ENCODE measurements around the gene MX1. TPM values are rescaled to one million over a fixed set of nuclear protein-coding genes. Genes with fewer than 3 reads are reported as not detected.
A peak's percentile ranks its signal among the peaks of the same experiment; 100 is the strongest.
"Not testable (repeated sequence)": the region's sequence is repeated elsewhere in the genome, so short reads cannot be mapped to it uniquely, and the experiment has no call there.

Gene MX1
- total RNA-seq, 1 donor from 2014 or later, result 42.4 TPM

DNA sequence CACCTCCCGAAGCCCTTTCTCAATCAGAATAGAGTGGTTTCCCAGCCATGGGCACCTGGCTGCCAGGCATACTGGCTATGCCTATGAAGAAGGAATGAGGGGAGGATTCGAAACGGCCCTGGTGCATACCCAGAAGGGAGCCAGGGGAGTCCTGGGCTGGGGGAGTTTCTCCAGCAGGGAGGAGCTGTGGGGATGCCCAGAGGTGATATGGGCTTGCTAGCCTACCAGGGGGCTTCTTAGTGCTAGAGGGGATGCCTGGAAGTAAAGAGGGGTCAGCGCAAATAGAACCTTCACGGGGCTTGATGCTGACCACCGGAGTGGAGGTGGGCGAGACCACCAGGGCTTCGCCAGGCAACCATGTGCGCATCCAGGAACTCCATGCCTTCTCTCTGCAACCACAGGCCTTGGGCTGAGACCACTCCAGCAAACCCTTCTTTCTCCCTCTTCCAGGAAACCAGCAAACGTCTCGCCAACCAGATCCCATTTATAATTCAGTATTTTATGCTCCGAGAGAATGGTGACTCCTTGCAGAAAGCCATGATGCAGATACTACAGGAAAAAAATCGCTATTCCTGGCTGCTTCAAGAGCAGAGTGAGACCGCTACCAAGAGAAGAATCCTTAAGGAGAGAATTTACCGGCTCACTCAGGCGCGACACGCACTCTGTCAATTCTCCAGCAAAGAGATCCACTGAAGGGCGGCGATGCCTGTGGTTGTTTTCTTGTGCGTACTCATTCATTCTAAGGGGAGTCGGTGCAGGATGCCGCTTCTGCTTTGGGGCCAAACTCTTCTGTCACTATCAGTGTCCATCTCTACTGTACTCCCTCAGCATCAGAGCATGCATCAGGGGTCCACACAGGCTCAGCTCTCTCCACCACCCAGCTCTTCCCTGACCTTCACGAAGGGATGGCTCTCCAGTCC, 18.2 kb upstream of the MX1 start:
- Mint-ChIP-seq H3K27me3 (ENCODE audit: low read depth) (peaks cover 12% of the 10 kb centered on the region), H3K36me3 (no peaks in the 10 kb centered on the region), H3K4me1 (peaks cover 16% of the 10 kb centered on the region), H3K27ac (no peak overlapping the region), H3K4me3 (no peak overlapping the region), H3K9me3 (peaks cover 10% of the 10 kb centered on the region)
- TF ChIP-seq CTCF (IDR thresholded peaks at IDR 0.05; ENCODE audit: unreplicated experiment), result no peak
- no peak for DNase-seq (ENCODE audit: low spot score in 2 of 2, unreplicated experiment in 2 of 2)

DNA sequence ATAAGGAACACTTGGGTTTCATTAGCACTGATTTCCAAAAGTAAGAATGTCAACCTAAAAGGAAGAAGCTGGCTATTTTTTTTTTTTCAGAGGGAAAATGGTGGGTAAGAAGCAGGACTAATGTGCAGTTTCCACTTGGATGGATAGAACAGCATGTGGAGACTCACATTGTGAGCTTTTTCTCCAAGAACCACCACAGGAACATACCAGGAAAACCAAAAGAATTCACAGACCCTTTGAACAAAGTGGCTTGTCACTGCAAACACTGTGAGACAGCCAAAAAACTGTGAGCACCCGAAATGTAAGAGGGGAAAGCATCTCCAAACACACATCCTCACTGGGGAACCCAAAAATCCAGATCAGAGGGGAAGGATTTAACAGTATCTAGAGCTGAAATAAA, 15.7 kb upstream of the MX1 start:
- Mint-ChIP-seq H3K27me3 (ENCODE audit: low read depth) (peaks cover 25% of the 10 kb centered on the region), H3K9me3 (peaks cover 31% of the 10 kb centered on the region), H3K36me3 (no peaks in the 10 kb centered on the region), H3K4me3 (no peak overlapping the region), H3K27ac (peak overlapping the region; percentile 74), H3K4me1 (peaks cover 16% of the 10 kb centered on the region)
- no peak for DNase-seq (ENCODE audit: low spot score in 2 of 2, unreplicated experiment in 2 of 2)
- no peak for TF ChIP-seq CTCF (IDR thresholded peaks at IDR 0.05; ENCODE audit: unreplicated experiment)

GRCh38 chr21:41410767-41411448, 15.1 kb upstream of the MX1 start:
- Mint-ChIP-seq H3K4me3 (no peak overlapping the region), H3K4me1 (peaks cover 16% of the 10 kb centered on the region), H3K27me3 (ENCODE audit: low read depth) (peaks cover 27% of the 10 kb centered on the region), H3K27ac (peak overlapping the region; percentile 74), H3K9me3 (peaks cover 36% of the 10 kb centered on the region), H3K36me3 (no peaks in the 10 kb centered on the region)
- no peak for TF ChIP-seq CTCF (IDR thresholded peaks at IDR 0.05; ENCODE audit: unreplicated experiment)
- DNase-seq (ENCODE audit: low spot score in 2 of 2, unreplicated experiment in 2 of 2), result no peak

- Mint-ChIP-seq H3K27me3 (ENCODE audit: low read depth) (peaks cover 22% of the 10 kb centered on the region), H3K4me1 (peaks cover 16% of the 10 kb centered on the region), H3K27ac (no peak overlapping the region), H3K9me3 (peaks cover 40% of the 10 kb centered on the region), H3K36me3 (no peaks in the 10 kb centered on the region), H3K4me3 (no peak overlapping the region)
- no peak for TF ChIP-seq CTCF (IDR thresholded peaks at IDR 0.05; ENCODE audit: unreplicated experiment)
- no peak for DNase-seq (ENCODE audit: low spot score in 2 of 2, unreplicated experiment in 2 of 2)
These were observed 14.5 kb upstream of the MX1 start for GRCh38 chr21:41411449-41412089.

DNA sequence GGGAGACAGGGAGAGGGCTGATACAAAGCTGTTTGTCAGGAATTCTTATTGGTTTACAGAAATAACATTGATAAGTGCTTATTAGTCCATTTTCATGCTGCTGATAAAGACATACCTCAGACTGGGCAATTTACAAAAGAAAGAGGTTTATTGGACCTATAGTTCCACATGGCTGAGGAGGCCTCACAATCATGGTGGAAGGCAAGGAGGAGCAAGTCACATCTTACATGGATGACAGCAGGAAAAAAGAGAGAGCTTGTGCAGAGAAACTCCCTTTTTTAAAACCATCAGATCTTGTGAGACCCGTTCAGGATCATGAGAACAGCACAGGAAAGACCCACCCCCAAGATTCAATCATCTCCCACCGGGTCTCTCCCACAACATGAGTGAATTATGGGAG, 8.5 kb upstream of the MX1 start:
- H3K36me3 Mint-ChIP-seq, result not testable (repeated sequence)
- H3K4me1 Mint-ChIP-seq, result peaks cover 24% of the 10 kb centered on the region

More for the DNA sequence above, 8.5 kb upstream of the MX1 start:
- H3K27ac Mint-ChIP-seq; DNase-seq (ENCODE audit: low spot score in 2 of 2, unreplicated experiment in 2 of 2); H3K4me3 Mint-ChIP-seq: not testable (repeated sequence)
- peaks cover 16% of the 10 kb centered on the region for H3K27me3 Mint-ChIP-seq (ENCODE audit: low read depth)
- H3K9me3 Mint-ChIP-seq, result peaks cover 46% of the 10 kb centered on the region

Data from mesothelial cell of epicardium (in vitro differentiated cells).